Measurements from ENCODE around the gene DOCK9. TPM values are rescaled to one million over a fixed set of nuclear protein-coding genes. Genes with fewer than 3 reads are reported as not detected.

The DOCK9 gene
- total RNA-seq, 1 donor from 2014 or later = 153 TPM

GRCh38 chr13:98795220-98795619, 182.6 kb downstream of the DOCK9 start:
- Histone ChIP-seq H3K27me3 (ENCODE audit: low read depth) (no peaks in the 10 kb centered on the region), H3K4me3 (no peak overlapping the region), H3K9me3 (no peaks in the 10 kb centered on the region), H3K36me3 (peaks cover 79% of the 10 kb centered on the region), H3K27ac (no peak overlapping the region), H3K4me1 (no peaks in the 10 kb centered on the region)
- ATAC-seq (no peak), DNase-seq (no peak)
- intact Hi-C loops (cut with DNase I) = no loop called here
- no peak for TF ChIP-seq CTCF (IDR thresholded peaks at IDR 0.05)

- ATAC-seq (no peak), DNase-seq (no peak)
- Histone ChIP-seq H3K9me3 (no peaks in the 10 kb centered on the region), H3K4me1 (no peaks in the 10 kb centered on the region), H3K27me3 (ENCODE audit: low read depth) (no peaks in the 10 kb centered on the region), H3K36me3 (peaks cover 71% of the 10 kb centered on the region), H3K27ac (no peak overlapping the region), H3K4me3 (no peak overlapping the region)
- no peak for TF ChIP-seq CTCF (IDR thresholded peaks at IDR 0.05)
- intact Hi-C loops (cut with DNase I) = no loop called here
These were observed 183.4 kb downstream of the DOCK9 start for GRCh38 chr13:98794498-98794897.

- no peaks in the 10 kb centered on the region for H3K27me3 ChIP-seq (ENCODE audit: low read depth)
- no peaks in the 10 kb centered on the region for H3K9me3 ChIP-seq
- ATAC-seq (no peak), DNase-seq (no peak)
- H3K4me1 ChIP-seq = no peaks in the 10 kb centered on the region
- H3K27ac ChIP-seq = no peak overlapping the region
- H3K4me3 ChIP-seq = no peak overlapping the region
- H3K36me3 ChIP-seq = peaks cover 56% of the 10 kb centered on the region
- no peak for TF ChIP-seq CTCF (IDR thresholded peaks at IDR 0.05)
- intact Hi-C loops (cut with DNase I) = no loop called here
These were observed 184.9 kb downstream of the DOCK9 start for GRCh38 chr13:98792785-98793495.

- H3K4me1 ChIP-seq = no peaks in the 10 kb centered on the region
- DNase-seq = no peak
- H3K4me3 ChIP-seq = no peak overlapping the region
- H3K36me3 ChIP-seq = peaks cover 50% of the 10 kb centered on the region
- H3K9me3 ChIP-seq = no peaks in the 10 kb centered on the region
- no peak overlapping the region for H3K27ac ChIP-seq
- no peak for ATAC-seq
- no peak for TF ChIP-seq CTCF (IDR thresholded peaks at IDR 0.05)
- intact Hi-C loops (cut with DNase I) = no loop called here
- no peaks in the 10 kb centered on the region for H3K27me3 ChIP-seq (ENCODE audit: low read depth)
These were observed 185.5 kb downstream of the DOCK9 start for GRCh38 chr13:98792321-98792720.

GRCh38 chr13:98791611-98792010, 186.3 kb downstream of the DOCK9 start:
- no peaks in the 10 kb centered on the region for H3K9me3 ChIP-seq
- H3K36me3 ChIP-seq = peaks cover 43% of the 10 kb centered on the region
- DNase-seq = no peak
- no peak for ATAC-seq
- no peak overlapping the region for H3K27ac ChIP-seq
- no peak for TF ChIP-seq CTCF (IDR thresholded peaks at IDR 0.05)
- no peaks in the 10 kb centered on the region for H3K27me3 ChIP-seq (ENCODE audit: low read depth)
- no peaks in the 10 kb centered on the region for H3K4me1 ChIP-seq
- intact Hi-C loops (cut with DNase I) = no loop called here
- no peak overlapping the region for H3K4me3 ChIP-seq
